ELF-1 (cell line): ENCODE results near the gene GDAP1L1.

Source experiments
- DNase-seq: peaks from one replicate; pipeline ENCODE4 v3.0.0-alpha.2; 2016; ENCODE audit warnings: low read depth, low spot score

The GDAP1L1 gene

GRCh38 chr20:44247131-44247571, at the start of gene GDAP1L1:
Gene GDAP1L1 (plus strand): TSS chr20:44247308. CDS start chr20:44247335, 27 bp downstream.
- peak; percentile 63 for DNase-seq

- no peak for DNase-seq
These were observed 48.2 kb upstream of the GDAP1L1 start for GRCh38 chr20:44198872-44199271.

- no peak for DNase-seq
These were observed 47.2 kb upstream of the GDAP1L1 start for GRCh38 chr20:44199877-44200276.

GRCh38 chr20:44200371-44200770, 46.7 kb upstream of the GDAP1L1 start:
- no peak for DNase-seq

- no peak for DNase-seq
These were observed 46.1 kb upstream of the GDAP1L1 start for GRCh38 chr20:44200983-44201382.

GRCh38 chr20:44203161-44203560, 43.9 kb upstream of the GDAP1L1 start:
- no peak for DNase-seq

GRCh38 chr20:44204156-44204831, 42.8 kb upstream of the GDAP1L1 start:
- DNase-seq, result no peak

GRCh38 chr20:44204832-44205215, 42.3 kb upstream of the GDAP1L1 start:
- DNase-seq, result no peak

GRCh38 chr20:44206132-44206531, 41.0 kb upstream of the GDAP1L1 start:
- no peak for DNase-seq

GRCh38 chr20:44207126-44207723, 39.9 kb upstream of the GDAP1L1 start:
- DNase-seq, result no peak

GRCh38 chr20:44208165-44208564, 38.9 kb upstream of the GDAP1L1 start:
- DNase-seq, result no peak

- no peak for DNase-seq
These were observed 38.3 kb upstream of the GDAP1L1 start for GRCh38 chr20:44208770-44209169.

- DNase-seq, result peak; percentile 69
These were observed 37.3 kb upstream of the GDAP1L1 start for GRCh38 chr20:44209686-44210405.

- peak; percentile 99 for DNase-seq
These were observed 36.5 kb upstream of the GDAP1L1 start, which contains the start of gene OSER1 for GRCh38 chr20:44210406-44211176. Gene OSER1 (minus strand): TSS chr20:44210771. CDS start chr20:44206957, 3,814 bp downstream.

GRCh38 chr20:44211177-44212039, 35.7 kb upstream of the GDAP1L1 start:
- peak; percentile 40 for DNase-seq

- DNase-seq, result no peak
These were observed 34.3 kb upstream of the GDAP1L1 start for GRCh38 chr20:44212792-44213191.

- DNase-seq, result peak; percentile 69
These were observed 32.0 kb upstream of the GDAP1L1 start for GRCh38 chr20:44215125-44215524.

- peak; percentile 89 for DNase-seq
These were observed 29.6 kb upstream of the GDAP1L1 start for GRCh38 chr20:44217342-44218092.

GRCh38 chr20:44218446-44218845, 28.7 kb upstream of the GDAP1L1 start:
- no peak for DNase-seq

- DNase-seq, result no peak
These were observed 27.9 kb upstream of the GDAP1L1 start for GRCh38 chr20:44219170-44219730.
